Brain microvascular endothelial cell (primary cell): Measurements from ENCODE around the gene DEXI.

Experiments
- DNase-seq: peaks from one replicate; pipeline ENCODE4 v3.0.0-alpha.2; 2020
- H3K27ac ChIP-seq: fragments of 250-450 bp; sonication (Bioruptor Pico); 2 replicates; pipeline ENCODE4 v1.5.1; 2020; ENCODE audit warnings: mild to moderate bottlenecking, moderate library complexity
- H3K27me3 ChIP-seq: fragments of 250-450 bp; sonication (Bioruptor Pico); replicated peaks from 2 replicates; pipeline ENCODE4 v1.5.1; 2020; ENCODE audit warnings: mild to moderate bottlenecking
- H3K36me3 ChIP-seq: fragments of 250-450 bp; sonication (Bioruptor Pico); replicated peaks from 2 replicates; pipeline ENCODE4 v1.5.1; 2020; ENCODE audit warnings: mild to moderate bottlenecking
- H3K4me3 ChIP-seq: 2 replicates; pipeline ENCODE4 v1.5.1; 2011; ENCODE audit warnings: low read depth, mild to moderate bottlenecking, control low read depth, low read length, moderate library complexity
- in situ Hi-C: cut with HindIII; loops from 2 replicates; pipeline ENCODE4 v1.10.0; 2017; ENCODE audit warnings: low sequenced_read_pairs, low pct_ligation_motif_present
- TF ChIP-seq, protein P1 (sequence below): IDR thresholded peaks from 2 replicates; pipeline ENCODE4 v1.5.1; 2011; ENCODE audit warnings: low read depth, mild to moderate bottlenecking, moderate library complexity, low read length, control low read depth, inconsistent platforms; ENCODE audit errors: missing control alignments

DEXI gene

DNA sequence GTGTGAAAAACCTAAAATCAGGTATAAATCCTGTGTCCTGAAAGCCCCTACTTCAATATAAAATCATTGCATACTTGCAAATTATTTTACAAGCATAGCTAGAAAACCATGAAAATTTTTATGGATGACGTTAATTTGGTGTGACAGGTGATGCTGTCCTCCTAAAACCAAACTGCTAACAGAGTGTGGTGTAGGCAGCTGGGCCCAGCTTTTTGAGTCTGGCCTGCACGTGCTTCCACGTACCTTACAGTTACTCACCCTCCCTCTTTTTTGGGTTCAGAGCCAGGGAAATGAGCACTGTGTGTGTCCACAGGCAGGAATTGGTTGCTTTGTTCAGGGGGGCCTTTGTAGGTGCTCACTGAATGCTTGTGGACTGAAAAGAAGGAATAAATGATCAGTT is 38.5 kb upstream of the DEXI start:
- no peak for DNase-seq
- Histone ChIP-seq H3K36me3 (peaks cover 5% of the 10 kb centered on the region), H3K4me3 (no peak overlapping the region), H3K27ac (no peak overlapping the region), H3K27me3 (no peaks in the 10 kb centered on the region)
- in situ Hi-C loops = no loop called here
- TF ChIP-seq, protein P1, sequence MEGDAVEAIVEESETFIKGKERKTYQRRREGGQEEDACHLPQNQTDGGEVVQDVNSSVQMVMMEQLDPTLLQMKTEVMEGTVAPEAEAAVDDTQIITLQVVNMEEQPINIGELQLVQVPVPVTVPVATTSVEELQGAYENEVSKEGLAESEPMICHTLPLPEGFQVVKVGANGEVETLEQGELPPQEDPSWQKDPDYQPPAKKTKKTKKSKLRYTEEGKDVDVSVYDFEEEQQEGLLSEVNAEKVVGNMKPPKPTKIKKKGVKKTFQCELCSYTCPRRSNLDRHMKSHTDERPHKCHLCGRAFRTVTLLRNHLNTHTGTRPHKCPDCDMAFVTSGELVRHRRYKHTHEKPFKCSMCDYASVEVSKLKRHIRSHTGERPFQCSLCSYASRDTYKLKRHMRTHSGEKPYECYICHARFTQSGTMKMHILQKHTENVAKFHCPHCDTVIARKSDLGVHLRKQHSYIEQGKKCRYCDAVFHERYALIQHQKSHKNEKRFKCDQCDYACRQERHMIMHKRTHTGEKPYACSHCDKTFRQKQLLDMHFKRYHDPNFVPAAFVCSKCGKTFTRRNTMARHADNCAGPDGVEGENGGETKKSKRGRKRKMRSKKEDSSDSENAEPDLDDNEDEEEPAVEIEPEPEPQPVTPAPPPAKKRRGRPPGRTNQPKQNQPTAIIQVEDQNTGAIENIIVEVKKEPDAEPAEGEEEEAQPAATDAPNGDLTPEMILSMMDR = no peak

DNA sequence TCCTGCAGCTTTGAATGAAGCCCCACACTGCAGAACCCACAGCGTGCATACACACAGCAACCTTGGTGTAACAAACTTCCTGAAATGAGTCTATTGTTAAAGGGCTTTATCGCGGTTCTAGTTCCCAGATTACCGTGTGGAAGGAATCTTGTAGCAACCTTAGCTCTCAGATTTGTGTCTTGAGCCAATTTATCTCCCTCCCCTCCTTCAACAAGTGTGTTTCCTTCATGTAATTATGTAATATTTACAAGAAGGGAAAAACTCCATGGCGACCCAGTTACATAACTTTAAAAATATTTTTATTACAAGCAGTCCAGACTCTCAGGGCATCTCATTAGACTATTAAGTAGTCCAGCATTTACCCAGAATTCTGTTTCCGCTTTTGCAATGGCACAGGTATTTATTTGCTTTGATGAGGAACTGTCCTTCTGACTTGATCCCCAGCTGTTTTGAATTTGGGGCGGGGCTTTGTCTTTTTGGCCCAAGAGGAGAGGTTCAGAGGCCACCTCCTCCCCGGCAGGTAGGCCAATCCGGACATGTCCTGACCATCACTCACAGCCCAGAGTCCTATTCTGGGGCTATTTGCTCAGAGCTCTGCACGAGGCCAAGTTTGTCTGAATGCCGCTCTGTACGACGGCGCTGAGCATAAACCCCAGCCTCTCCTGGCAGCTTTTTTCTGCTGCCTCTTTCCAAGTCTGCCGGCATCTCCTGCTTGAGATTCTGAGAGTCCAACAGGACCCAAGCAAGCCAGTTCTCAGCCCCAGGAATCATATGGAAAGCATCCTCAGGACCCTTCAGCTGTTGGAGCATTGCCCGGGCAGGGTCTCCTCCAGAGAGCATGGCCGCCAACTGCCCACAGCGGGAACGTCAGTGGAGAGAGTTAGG is 37.7 kb upstream of the DEXI start:
- in situ Hi-C loops = no loop called here
- Histone ChIP-seq H3K36me3 (peaks cover 5% of the 10 kb centered on the region), H3K27ac (no peak overlapping the region), H3K27me3 (no peaks in the 10 kb centered on the region), H3K4me3 (no peak overlapping the region)
- no peak for DNase-seq
- TF ChIP-seq, protein P1 = no peak

DNA sequence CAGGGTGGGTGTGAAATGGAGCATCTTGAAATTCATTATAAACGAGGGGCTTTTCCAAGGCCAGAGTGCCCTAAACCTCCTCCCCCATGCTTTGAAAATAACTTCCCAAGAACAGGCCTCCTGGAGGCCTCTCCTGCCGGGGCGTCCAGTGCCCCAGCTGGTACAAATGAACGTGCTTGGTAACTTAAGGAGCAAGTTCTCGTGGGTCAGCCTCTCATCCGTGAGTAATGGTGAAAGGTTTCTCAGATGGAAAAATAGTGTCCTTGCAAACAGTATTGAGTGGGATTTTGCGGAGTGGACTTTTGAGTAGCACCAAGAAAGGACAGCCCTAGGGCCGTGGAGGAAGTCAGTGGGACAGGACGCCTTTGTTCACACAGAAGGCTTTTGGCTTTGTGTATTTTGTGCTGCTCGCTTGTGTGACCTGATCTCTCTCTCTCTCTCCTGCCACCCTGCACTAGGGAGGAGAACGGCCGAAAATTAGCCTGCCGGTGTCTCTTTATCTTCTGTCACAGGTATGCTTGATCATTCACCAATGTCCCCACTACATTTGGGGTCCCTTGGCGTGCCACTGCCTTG is 36.7 kb upstream of the DEXI start:
- DNase-seq = no peak
- Histone ChIP-seq H3K36me3 (peaks cover 5% of the 10 kb centered on the region), H3K27ac (no peak overlapping the region), H3K4me3 (no peak overlapping the region), H3K27me3 (no peaks in the 10 kb centered on the region)
- TF ChIP-seq, protein P1 = no peak
- in situ Hi-C loops = no loop called here

DNA sequence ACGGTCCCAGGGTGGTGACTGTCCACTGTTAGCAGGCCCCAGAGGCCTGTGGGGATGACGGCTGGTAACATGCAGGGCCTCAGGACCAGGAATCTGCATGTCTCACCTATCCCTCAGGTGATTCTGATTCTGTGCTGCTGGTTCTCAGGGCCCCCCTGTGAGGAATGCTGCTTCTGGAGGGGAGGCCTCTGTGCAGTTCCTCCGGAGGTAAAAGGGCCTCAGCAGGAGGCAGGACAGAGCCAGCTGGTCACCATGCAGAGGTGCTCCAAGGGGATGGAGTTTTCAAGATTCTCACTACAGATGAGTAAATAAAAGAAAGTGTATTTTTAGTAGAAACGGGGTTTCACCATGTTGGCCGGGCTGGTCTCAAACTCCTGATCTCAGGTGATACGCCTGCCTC is 35.9 kb upstream of the DEXI start:
- in situ Hi-C loops = no loop called here
- TF ChIP-seq, protein P1 = no peak
- Histone ChIP-seq H3K4me3 (no peak overlapping the region), H3K27ac (no peak overlapping the region), H3K36me3 (peaks cover 6% of the 10 kb centered on the region), H3K27me3 (no peaks in the 10 kb centered on the region)
- DNase-seq = no peak

DNA sequence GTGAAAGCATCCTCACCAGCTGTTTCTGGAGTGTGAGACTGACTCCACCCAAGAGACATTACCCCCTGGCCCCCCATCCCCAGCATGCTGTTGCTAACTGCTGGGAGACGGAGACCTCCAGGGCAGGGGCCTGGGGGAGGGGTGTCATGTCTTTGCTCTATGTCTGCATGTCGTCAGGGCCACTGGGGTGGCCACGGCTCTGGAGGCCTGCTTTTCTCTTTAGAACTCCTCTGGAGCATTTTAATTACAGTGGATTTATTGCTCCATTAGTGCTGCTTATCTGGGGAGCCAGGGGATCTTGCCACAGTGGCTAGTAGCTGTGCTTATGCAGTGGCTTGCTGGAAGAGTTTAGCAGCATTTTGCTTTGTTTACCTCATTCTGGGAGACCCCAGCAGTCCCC is 34.4 kb upstream of the DEXI start:
- no peak for DNase-seq
- H3K27ac ChIP-seq = no peak overlapping the region
- TF ChIP-seq, protein P1 = no peak
- H3K27me3 ChIP-seq = no peaks in the 10 kb centered on the region
- in situ Hi-C loops = no loop called here
- peaks cover 6% of the 10 kb centered on the region for H3K36me3 ChIP-seq
- no peak overlapping the region for H3K4me3 ChIP-seq
